Stimulated activated naive CD8-positive, alpha-beta T cell treated with anti-CD3 and anti-CD28 coated beads, Interleukin-15, amount 100 ng/mL, for 72 hours (primary cell): ENCODE measurements around the gene KCTD15.
"Not testable (repeated sequence)": the region's sequence is repeated elsewhere in the genome, so short reads cannot be mapped to it uniquely, and the experiment has no call there.

Source experiments
- ATAC-seq: fragments of 150-1000 bp; cut with Tn5 transposase; 2 replicates; pipeline ENCODE4 v1.10.0; 2021; ENCODE audit warnings: mild to moderate bottlenecking, moderate library complexity
- DNase-seq, 2 donors: peaks; one replicate each; pipeline ENCODE4 v3.0.0; 2021 to 2022
- H3K27ac Mint-ChIP-seq, 2 donors: one replicate each; pipeline ENCODE4 v1.8.0; 2022; ENCODE audit warnings: mild to moderate bottlenecking in 2 of 2, mixed read lengths in 2 of 2, moderate library complexity in 2 of 2
- H3K27me3 Mint-ChIP-seq: one replicate; pipeline ENCODE4 v1.8.0; 2022; ENCODE audit warnings: mixed read lengths
- H3K4me1 Mint-ChIP-seq: one replicate; pipeline ENCODE4 v1.8.0; 2022; ENCODE audit warnings: mild to moderate bottlenecking, mixed read lengths
- H3K4me3 Mint-ChIP-seq, 2 donors: one replicate each; pipeline ENCODE4 v1.8.0; 2022; ENCODE audit warnings: mild to moderate bottlenecking in 2 of 2, mixed read lengths in 2 of 2, moderate library complexity in 1 of 2
- H3K9me3 Mint-ChIP-seq, 2 donors: one replicate each; pipeline ENCODE4 v1.8.0; 2022; ENCODE audit warnings: mixed read lengths in 2 of 2

KCTD15 gene

DNA sequence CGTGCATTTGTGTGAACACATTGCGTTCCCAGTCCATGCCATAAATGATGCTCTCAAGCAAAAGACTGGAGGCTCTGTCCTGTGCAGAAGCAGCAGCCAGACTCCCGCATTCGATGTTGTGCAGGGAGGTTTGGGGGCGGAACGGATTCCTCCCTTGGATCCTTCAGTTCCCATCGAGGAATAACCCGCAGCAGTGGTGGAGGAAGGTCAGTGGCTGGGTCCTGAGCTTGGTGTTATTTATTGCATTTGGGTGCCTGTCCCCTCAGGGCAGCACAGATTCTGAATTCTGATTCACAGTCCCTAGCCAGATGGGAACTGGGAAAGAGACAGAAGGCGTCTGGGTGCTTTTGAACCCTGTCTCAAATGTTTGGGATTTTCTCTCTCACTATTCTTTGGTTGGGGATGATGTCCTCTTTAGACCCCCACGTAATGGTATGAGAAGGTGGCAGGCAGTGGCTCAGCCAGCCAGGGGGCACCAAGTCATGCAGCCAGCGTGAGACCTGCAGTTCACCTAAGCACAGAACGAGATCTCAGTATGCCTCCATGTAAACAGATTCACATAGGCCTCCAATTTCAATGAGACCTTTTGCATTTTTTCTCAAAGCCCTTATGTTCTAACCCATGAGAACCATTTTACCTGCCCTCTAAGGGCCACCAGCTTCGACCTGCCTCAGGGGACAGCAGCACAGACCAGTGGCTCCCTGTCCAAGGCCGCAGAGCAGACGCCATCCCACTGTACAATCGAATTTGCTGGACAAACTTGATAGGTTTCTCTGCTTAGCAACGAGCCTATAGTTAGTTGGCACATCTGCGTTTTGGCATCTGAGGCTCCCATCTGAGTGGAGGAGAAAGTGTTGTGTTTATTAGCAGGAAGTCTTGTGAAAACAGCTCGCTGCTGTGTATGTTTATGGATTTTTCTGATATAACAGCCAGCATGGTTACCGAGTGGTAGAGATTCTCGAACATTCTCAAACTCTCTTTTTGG lies 17.8 kb downstream of the KCTD15 start:
- ATAC-seq (no peak), DNase-seq (no peak)
- Mint-ChIP-seq H3K4me1 (peaks cover 5% of the 10 kb centered on the region), H3K27ac (no peak overlapping the region), H3K27me3 (peaks cover 15% of the 10 kb centered on the region), H3K4me3 (no peak overlapping the region), H3K9me3 (no peaks in the 10 kb centered on the region)

DNA sequence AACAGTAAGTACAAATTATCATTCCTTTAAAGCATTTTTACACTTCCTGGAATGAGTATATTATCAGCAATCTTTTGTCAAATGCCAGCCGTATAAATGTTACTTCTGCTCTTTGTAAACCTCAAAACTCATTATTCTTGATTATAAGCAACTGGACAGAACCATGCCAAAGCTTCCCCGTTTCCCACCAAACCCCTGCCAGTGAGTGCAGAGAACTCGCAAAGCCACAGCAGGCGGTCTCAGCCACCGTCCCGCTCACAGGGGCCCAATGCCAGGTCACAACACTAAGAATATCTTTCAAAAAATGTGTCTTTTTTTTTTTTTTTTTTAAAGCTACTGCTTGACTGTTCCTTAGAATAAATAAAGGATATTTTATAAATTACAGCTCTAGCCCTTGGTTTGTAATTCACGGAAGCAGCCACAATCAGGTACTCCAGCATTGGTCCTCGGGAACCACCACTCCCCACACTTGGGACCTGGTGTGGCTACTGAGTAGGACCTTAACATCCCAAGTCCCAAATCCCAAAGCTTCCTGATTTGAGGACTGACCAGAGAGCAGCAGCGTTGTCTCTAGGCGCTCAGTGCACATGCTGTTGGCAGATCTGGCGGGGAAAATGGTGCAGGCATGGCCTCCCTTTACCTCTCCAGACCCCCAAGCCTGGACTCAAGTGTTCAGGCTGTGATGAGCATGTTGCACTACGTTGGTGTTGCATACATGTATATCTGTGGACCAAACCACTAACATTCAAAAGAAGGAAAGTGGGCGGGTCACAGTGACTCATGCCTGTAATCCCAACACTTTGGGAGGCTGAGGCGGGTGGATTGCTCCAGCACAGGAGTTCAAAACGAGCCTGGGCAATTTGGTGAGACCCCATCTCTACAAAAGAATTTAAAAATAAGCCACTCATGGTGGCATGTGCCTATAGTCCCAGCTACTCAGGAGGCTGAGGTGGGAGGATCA lies 19.0 kb downstream of the KCTD15 start:
- Mint-ChIP-seq H3K4me3 (no peak overlapping the region), H3K27me3 (peaks cover 19% of the 10 kb centered on the region), H3K4me1 (peaks cover 15% of the 10 kb centered on the region), H3K27ac (peak overlapping the region in 1 of 2 donors; percentile 33), H3K9me3 (no peaks in the 10 kb centered on the region)
- no peak for DNase-seq
- ATAC-seq = no peak

DNA sequence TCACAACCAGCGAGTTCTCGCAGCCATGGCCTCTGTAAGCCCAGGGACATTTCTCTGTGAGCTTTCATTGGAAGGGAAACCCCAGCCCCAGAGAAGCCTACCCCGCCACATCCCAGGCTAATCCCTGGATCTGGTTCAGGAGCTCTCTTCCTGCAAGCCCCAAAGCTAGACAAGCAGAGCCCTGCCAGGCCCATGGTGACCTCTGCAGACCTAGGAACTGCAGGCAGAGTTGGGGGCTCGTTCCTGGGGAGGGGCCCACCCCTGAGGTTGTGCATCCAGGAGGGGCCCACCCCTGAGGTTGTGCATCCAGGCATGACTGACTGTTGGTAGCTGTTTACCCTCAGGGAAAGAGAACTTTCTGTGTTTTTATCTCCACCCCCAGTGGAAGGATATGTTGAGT lies 21.7 kb downstream of the KCTD15 start:
- no peak for ATAC-seq
- no peak for DNase-seq
- H3K4me3 Mint-ChIP-seq = no peak overlapping the region
- H3K27me3 Mint-ChIP-seq = peaks cover 28% of the 10 kb centered on the region
- no peak overlapping the region for H3K27ac Mint-ChIP-seq
- H3K4me1 Mint-ChIP-seq = peaks cover 28% of the 10 kb centered on the region
- H3K9me3 Mint-ChIP-seq = no peaks in the 10 kb centered on the region

DNA sequence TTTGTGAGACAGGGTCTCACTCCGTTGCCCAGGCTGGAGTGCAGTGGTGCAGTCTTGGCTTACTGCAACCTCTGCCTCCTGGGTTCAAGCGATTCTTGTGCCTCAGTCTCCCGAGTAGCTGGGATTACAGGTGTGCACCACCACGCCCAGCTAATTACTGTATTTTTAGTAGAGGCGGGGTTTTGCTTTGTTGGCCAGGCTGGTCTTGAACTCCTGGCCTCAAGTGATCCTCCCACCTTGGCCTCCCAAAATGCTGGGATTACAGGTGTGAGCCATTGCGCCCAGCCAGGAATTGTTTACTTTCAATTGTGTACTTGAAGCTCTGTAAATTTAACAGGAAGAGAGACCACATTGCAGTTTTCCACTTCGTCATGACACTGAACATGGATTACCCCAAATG lies 22.4 kb downstream of the KCTD15 start:
- DNase-seq, H3K9me3 Mint-ChIP-seq, ATAC-seq: not testable (repeated sequence)
- peaks cover 28% of the 10 kb centered on the region for H3K4me1 Mint-ChIP-seq
- H3K27ac Mint-ChIP-seq = peak overlapping the region in 1 of 2 donors; percentile 73
- peak overlapping the region; percentile 73 to 93 for H3K4me3 Mint-ChIP-seq
- peaks cover 28% of the 10 kb centered on the region for H3K27me3 Mint-ChIP-seq

DNA sequence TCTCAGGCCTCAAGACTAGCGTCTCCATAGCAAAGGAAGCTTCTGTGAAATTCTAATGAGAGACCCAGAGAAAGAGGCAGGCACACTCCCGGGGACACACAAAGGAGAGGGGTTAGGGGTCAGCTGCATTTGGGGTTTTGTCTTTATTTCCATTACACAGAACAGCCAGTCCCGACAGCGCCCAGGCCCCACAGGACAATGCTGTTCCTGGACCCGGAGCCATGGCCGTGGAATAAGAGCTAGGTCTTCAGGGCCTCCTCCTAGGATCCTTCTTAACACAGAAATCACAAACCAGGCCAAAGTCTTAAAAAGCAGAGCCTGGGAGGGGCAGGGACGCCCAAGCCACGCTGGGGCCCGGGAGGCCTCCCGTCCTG lies 22.8 kb downstream of the KCTD15 start:
- Mint-ChIP-seq H3K27me3 (peaks cover 28% of the 10 kb centered on the region), H3K4me1 (peaks cover 28% of the 10 kb centered on the region), H3K9me3 (no peaks in the 10 kb centered on the region), H3K4me3 (peak overlapping the region; percentile 73 to 93), H3K27ac (peak overlapping the region; percentile 73 to 88)
- ATAC-seq (no peak), DNase-seq (no peak)

DNA sequence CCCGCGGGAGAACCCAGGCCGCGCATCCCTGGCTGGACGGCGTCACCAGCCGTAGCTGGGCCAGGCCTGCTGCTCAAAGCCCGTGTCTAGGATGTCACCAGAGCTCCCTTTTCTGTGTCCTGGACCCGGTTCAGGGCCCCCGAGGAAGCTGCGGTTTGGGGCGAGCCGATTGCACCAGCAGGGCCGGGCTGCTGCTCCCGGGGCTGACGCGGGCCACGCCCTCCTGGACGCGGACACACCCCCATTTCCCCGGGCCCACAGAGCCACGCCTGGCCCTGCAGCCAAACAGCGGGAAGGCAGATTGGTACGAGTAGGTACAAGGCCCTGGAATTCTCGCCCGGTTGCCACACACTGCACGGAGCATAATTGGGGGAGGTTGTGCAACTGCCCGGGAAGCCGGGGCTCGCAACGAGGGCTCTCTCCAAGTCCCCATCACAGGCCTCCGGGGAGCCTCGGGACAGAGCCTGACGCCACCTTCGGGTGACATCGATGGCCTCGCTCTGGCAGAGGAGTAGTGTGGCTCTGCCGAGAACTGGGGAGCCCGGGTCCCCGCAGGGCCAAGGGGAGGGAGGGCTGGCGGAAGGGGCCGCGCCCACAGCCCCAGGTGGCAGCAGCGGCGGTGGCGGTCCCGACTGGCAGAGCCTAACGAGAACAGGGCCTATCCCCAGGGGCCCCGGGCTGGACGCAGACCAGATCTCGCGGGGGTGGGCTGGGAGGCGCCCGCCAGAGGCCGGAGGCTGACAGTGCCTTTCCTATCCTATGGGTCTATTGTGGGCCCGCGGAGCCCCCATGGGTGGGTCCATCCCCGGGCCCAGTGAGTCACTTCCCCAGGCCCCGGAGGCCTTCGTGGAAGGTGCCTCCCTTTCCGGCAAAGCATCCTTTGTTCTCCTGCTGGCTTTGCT lies 23.5 kb downstream of the KCTD15 start:
- no peaks in the 10 kb centered on the region for H3K9me3 Mint-ChIP-seq
- peak overlapping the region; percentile 86 to 93 for H3K4me3 Mint-ChIP-seq
- peaks cover 28% of the 10 kb centered on the region for H3K4me1 Mint-ChIP-seq
- H3K27ac Mint-ChIP-seq = peak overlapping the region; percentile 88 to 92
- H3K27me3 Mint-ChIP-seq = peaks cover 28% of the 10 kb centered on the region
- DNase-seq (peak; percentile 65 to 83), ATAC-seq (peak; percentile 89)

DNA sequence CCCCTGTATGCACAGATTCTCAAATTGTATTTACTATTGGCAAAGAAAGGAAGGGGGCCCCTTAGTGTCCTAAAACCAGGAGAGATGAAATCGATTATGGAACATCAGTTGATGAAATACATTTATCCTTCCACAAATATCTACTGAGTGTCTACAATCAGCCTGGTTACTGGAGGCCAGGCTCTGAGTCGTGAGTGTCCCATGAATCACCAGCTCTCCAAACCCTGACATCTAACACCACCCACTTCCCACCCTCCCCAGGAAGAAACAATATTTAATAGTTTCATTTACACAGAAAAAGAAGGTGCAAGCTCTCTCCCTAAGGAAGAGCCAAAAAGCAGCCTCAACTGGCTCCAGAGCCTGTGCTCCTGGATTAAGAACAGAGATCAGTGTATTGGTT lies 25.2 kb downstream of the KCTD15 start:
- Mint-ChIP-seq H3K27ac (no peak overlapping the region), H3K9me3 (no peaks in the 10 kb centered on the region), H3K27me3 (peaks cover 27% of the 10 kb centered on the region), H3K4me3 (no peak overlapping the region), H3K4me1 (peaks cover 28% of the 10 kb centered on the region)
- no peak for DNase-seq
- ATAC-seq = no peak

DNA sequence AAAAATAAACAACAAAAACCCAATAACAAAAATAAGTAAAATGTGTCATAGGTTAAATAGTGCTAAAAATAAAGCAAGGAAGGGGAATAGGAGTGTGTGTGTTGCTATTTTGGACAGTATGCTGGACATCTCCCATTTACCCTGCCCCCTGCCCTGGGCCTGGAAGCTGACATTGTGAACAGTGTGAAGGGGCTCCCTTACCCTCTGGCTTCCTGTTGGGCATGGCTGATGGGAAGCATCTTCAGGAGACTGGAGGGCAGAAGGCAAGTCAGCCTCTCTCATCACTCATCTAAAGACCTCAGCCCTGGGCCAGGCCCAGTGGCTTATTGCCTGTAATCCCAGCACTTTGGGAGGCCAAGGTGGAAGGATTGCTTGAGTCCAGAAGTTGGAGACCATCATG lies 26.7 kb downstream of the KCTD15 start:
- DNase-seq = no peak
- Mint-ChIP-seq H3K27me3 (peaks cover 23% of the 10 kb centered on the region), H3K27ac (no peak overlapping the region), H3K4me3 (no peak overlapping the region), H3K4me1 (peaks cover 28% of the 10 kb centered on the region), H3K9me3 (no peaks in the 10 kb centered on the region)
- no peak for ATAC-seq

DNA sequence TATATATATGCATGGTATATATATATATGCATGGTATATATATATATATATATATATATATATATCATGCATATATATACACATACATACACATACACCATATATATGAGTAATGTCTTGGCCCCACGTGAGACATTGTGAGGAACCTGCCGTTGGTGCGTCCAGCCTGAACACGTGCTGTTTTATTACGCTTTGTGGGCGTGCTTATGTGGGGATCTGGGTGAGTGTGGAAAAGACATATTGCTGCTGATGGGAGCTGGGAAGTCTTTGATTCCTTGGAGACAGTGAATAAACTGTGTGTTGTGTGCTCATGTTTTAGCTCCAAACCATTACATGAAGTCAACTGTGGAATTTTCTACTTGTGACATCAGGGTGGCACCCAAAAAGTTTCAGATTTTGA lies 28.9 kb downstream of the KCTD15 start:
- Mint-ChIP-seq H3K27me3 (peaks cover 22% of the 10 kb centered on the region), H3K4me3 (no peak overlapping the region)

DNA sequence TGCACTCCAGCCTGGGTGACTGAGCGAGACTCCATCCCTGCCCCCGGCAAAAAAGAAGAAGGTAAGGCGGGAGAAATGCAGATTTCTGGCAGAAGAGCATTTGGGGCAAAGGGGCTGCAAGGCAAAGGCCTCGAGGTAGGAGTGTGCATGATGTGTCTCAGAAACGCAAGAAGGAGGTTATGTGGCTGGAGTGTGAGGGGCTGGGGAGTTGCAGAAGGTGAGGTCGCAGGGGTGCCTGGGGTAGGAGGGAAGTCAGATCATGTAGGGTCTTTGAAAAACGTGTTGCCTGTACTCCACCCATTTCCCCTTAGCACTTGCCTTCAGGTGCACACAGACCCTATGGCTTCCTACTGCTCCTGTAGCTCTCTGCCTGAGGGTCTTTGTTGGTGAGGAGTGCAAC lies 29.9 kb downstream of the KCTD15 start:
- Mint-ChIP-seq H3K4me3 (no peak overlapping the region), H3K27me3 (peaks cover 12% of the 10 kb centered on the region), H3K4me1 (peaks cover 5% of the 10 kb centered on the region), H3K9me3 (no peaks in the 10 kb centered on the region), H3K27ac (no peak overlapping the region)
- no peak for DNase-seq
- ATAC-seq = no peak

More for the DNA sequence above, 28.9 kb downstream of the KCTD15 start:
- no peak for ATAC-seq
- Mint-ChIP-seq H3K4me1 (peaks cover 14% of the 10 kb centered on the region), H3K27ac (no peak overlapping the region), H3K9me3 (no peaks in the 10 kb centered on the region)
- no peak for DNase-seq

DNA sequence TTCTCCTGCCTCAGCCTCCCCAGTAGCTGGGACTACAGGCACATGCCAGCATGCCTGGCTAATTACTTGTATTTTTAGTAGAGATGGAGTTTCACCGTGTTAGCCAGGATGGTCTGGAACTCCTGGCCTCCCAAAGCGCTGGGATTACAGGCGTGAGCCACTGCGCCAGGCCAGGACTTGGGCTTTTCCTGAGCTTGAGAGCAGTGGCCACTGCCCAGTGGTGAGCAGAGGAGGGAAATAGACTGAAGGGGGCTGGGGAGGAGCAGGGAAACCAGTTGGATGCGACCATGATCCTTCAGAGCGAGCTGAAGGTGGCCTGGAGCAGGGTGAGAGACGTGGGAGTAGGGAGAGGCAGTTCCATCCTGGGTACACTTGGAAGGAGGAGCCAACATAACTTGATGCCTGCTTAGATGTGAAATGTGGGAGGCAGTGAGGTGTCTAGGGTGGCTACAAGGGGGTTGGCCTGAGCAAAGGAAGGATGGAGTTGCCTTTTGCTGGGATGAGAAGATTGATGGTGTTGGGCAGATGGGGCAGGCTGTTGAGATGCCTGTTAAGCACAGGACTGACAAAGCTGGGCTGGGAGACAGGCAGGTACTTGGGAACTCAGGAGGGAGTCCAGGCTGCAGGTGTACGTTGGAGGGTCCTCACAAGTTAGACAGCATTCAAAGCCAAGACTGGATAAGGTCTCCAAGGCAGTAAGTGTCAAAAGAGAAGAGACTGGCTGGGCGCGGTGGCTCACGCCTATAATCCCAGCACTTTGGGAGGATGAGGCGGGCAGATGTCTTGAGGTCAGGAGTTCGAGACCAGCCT lies 31.8 kb downstream of the KCTD15 start:
- Mint-ChIP-seq H3K27ac (no peak overlapping the region), H3K9me3 (no peaks in the 10 kb centered on the region), H3K4me1 (no peaks in the 10 kb centered on the region), H3K4me3 (no peak overlapping the region), H3K27me3 (peaks cover 12% of the 10 kb centered on the region)
- ATAC-seq (no peak), DNase-seq (no peak)

DNA sequence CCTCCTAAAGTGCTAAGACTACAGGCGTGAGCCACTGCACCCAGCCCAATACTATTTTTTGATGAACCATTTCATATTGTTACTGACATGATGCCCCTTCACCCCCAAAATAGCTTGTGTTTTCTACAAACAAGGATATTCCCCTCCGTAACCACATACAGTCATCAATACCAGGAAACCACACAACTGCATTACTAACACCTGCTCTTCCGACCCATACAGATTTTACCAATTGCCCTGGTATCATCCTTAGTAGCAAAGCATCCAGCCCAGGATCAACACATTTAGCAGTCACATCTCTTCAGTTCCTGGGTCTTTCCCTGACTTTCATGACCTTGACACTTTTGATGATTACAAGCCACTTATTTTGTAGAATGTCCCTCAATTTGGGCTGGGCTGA lies 33.6 kb downstream of the KCTD15 start:
- Mint-ChIP-seq H3K27ac (no peak overlapping the region), H3K27me3 (peaks cover 12% of the 10 kb centered on the region), H3K4me3 (no peak overlapping the region), H3K4me1 (no peaks in the 10 kb centered on the region), H3K9me3 (no peaks in the 10 kb centered on the region)
- ATAC-seq (no peak), DNase-seq (no peak)

DNA sequence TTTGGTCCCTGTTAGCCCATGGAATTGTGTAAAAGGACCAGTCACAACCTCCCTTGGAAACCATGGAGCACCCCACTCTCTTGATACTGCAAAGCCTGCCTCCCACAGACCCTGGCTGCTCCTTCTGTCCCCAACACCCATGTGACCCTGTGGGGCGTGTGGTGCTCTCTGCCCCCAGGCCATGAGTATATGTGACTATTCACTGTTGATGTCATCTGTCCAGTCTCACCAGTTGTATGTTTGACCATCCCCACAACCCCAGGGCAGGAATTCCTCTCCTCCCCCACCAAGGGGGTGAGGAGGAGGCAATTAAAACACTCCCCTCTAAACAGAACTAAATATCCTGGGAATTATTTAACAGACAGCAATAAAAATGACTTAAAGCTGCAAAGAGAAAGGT lies 35.2 kb downstream of the KCTD15 start:
- Mint-ChIP-seq H3K4me1 (no peaks in the 10 kb centered on the region), H3K4me3 (no peak overlapping the region), H3K9me3 (no peaks in the 10 kb centered on the region), H3K27ac (no peak overlapping the region), H3K27me3 (peaks cover 12% of the 10 kb centered on the region)
- DNase-seq (no peak), ATAC-seq (no peak)

DNA sequence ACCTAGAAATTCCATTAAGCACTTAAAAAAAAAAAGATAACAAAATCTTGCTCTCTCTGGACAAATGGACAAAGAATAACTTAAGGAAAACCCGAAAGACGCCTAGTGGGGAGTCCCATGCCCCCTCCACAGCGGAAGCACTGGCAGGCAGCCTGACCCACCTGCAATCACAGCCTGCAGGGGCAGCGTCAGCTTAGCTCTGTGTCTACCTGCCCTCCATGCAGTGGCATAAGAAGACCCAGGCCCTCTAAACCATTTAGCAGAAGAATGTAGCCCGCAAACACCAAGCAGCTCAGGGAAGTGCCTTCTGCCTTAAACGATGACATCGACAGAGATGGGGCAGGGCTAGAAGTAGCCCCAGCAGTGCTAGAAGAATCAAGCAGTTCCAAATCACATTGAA lies 36.0 kb downstream of the KCTD15 start:
- H3K9me3 Mint-ChIP-seq = no peaks in the 10 kb centered on the region
- H3K4me3 Mint-ChIP-seq = no peak overlapping the region
- no peak for DNase-seq
- H3K27ac Mint-ChIP-seq = no peak overlapping the region
- ATAC-seq = no peak
- peaks cover 12% of the 10 kb centered on the region for H3K27me3 Mint-ChIP-seq
- H3K4me1 Mint-ChIP-seq = no peaks in the 10 kb centered on the region
